Body of pancreas (tissue), 4 donors: ENCODE results near the gene C11orf52. TPM values are rescaled to one million over a fixed set of nuclear protein-coding genes. Genes with fewer than 3 reads are reported as not detected.

Experiments
- ATAC-seq: fragments of 150-250 bp; one replicate; pipeline ENCODE4 v1.9.1; 2016
- DNase-seq, 4 donors: peaks; one replicate each; pipeline ENCODE4 v3.0.0-alpha.2; 2019
- H3K27ac ChIP-seq, 4 donors: fragments of 200-600 bp; sonication (generic); 1 replicate in 3 of 4; 2 replicates in 1 of 4; pipeline versions ENCODE4 v1.5.1 to v1.6.1; 2016 to 2019; ENCODE audit warnings: mild to moderate bottlenecking in 1 of 4, mixed read lengths in 1 of 4, moderate library complexity in 1 of 4
- H3K27me3 ChIP-seq, 2 donors: fragments of 200-600 bp; sonication (generic); one replicate each; pipeline ENCODE4 v1.6.0; 2016; ENCODE audit warnings: mild to moderate bottlenecking in 1 of 2
- H3K36me3 ChIP-seq, 2 donors: fragments of 200-600 bp; sonication (generic); replicated peaks in 1 of 2; 2 replicates each; pipeline ENCODE4 v1.5.1; 2016; ENCODE audit warnings: low read depth in 2 of 2; ENCODE audit not compliant: insufficient read depth in 1 of 2
- H3K4me1 ChIP-seq: fragments of 200-600 bp; sonication (generic); one replicate; pipeline ENCODE4 v1.6.0; 2016
- H3K4me3 ChIP-seq, 2 donors: fragments of 200-600 bp; sonication (generic); 1 replicate in 1 of 2; 2 replicates in 1 of 2; pipeline ENCODE4 v1.5.1; 2016 to 2019
- H3K9me3 ChIP-seq, 3 donors: fragments of 200-600 bp; sonication (generic); 1 replicate in 2 of 3; 2 replicates in 1 of 3; pipeline ENCODE4 v1.5.1; 2016
- CTCF ChIP-seq, 7 experiments: fragments of 450-650 bp in 4 of 7; fragments of 200-600 bp in 3 of 7; sonication (generic) in 3 of 7; IDR thresholded peaks; one replicate each; pipeline ENCODE4 v1.5.1; 2016 to 2019; ENCODE audit warnings: antibody characterized with exemption in 7 of 7
- POLR2A ChIP-seq, 3 donors: fragments of 450-650 bp; IDR thresholded peaks; one replicate each; pipeline ENCODE4 v1.6.1; 2016; ENCODE audit warnings: antibody characterized with exemption in 3 of 3, mild to moderate bottlenecking in 2 of 3
- WGBS, 2 donors: methylation state at CpG; one replicate each; pipeline ENCODE4 v1.1.5; 2017; 5-methylcytosine and 5-hydroxymethylcytosine counted together
- intact Hi-C: fragments of 100-400 bp; cut with DNase I; formaldehyde crosslinking; loops from one replicate; pipeline ENCODE4 v1.15.1; 2023
- total RNA-seq, 2 donors: library from RNA; depleted of rRNA; stranded (reverse); fragments of >200 nt; gene quantifications; one replicate each; pipeline ENCODE4 v1.1.0, GENCODE V29; 2016

C11orf52 gene
- total RNA-seq, 2 donors from 2014 or later = 4.6 to 14.8 TPM

- Histone ChIP-seq H3K27me3 (no peaks in the 10 kb centered on the region), H3K36me3 (no peaks in the 10 kb centered on the region), H3K9me3 (no peaks in the 10 kb centered on the region), H3K4me1 (peaks cover 14% of the 10 kb centered on the region), H3K4me3 (no peak overlapping the region), H3K27ac (peak overlapping the region in 1 of 4 donors; percentile 56)
- intact Hi-C loops = loop anchor here (5.0 kb wide), 1 partner anchor 39 kb away; no protein-coding TSS in a partner anchor
- no peak for TF ChIP-seq CTCF (IDR thresholded peaks at IDR 0.05)
- ATAC-seq (no peak), DNase-seq (no peak)
- WGBS, 2 donors = 70 to 78% methylated on average over 7 of the region's 7 CpGs
These were observed 19.1 kb downstream of the C11orf52 start for GRCh38 chr11:111937844-111938243.

GRCh38 chr11:111938687-111939160, 20.0 kb downstream of the C11orf52 start:
- H3K4me3 ChIP-seq = no peak overlapping the region
- intact Hi-C loops = loop anchor here (5.0 kb wide), 1 partner anchor 39 kb away; no protein-coding TSS in a partner anchor
- peaks cover 14% of the 10 kb centered on the region for H3K4me1 ChIP-seq

GRCh38 chr11:111939836-111940604, 21.3 kb downstream of the C11orf52 start:
- H3K9me3 ChIP-seq = no peaks in the 10 kb centered on the region
- no peak overlapping the region for H3K4me3 ChIP-seq
- H3K36me3 ChIP-seq = no peaks in the 10 kb centered on the region
- H3K27ac ChIP-seq = no peak overlapping the region
- no peak for DNase-seq
- H3K4me1 ChIP-seq = peaks cover 14% of the 10 kb centered on the region
- no peak for ATAC-seq
- intact Hi-C loops = loop anchor here (5.0 kb wide), 1 partner anchor 37 kb away; no protein-coding TSS in a partner anchor
- H3K27me3 ChIP-seq = no peaks in the 10 kb centered on the region
- TF ChIP-seq POLR2A (IDR thresholded peaks at IDR 0.05) = no peak
- no peak for TF ChIP-seq CTCF (IDR thresholded peaks at IDR 0.05)
- 71 to 74% methylated on average over 4 of the region's 4 CpGs for WGBS, 2 donors

More at GRCh38 chr11:111938687-111939160, 20.0 kb downstream of the C11orf52 start:
- no peaks in the 10 kb centered on the region for H3K36me3 ChIP-seq
- H3K27me3 ChIP-seq = no peaks in the 10 kb centered on the region
- no peak for DNase-seq
- no peak for ATAC-seq
- TF ChIP-seq CTCF (IDR thresholded peaks at IDR 0.05) = no peak
- no peak for TF ChIP-seq POLR2A (IDR thresholded peaks at IDR 0.05)
- H3K9me3 ChIP-seq = no peaks in the 10 kb centered on the region
- 57 to 66% methylated on average over 7 of the region's 7 CpGs for WGBS, 2 donors
- no peak overlapping the region for H3K27ac ChIP-seq

GRCh38 chr11:111941963-111942362, 23.2 kb downstream of the C11orf52 start:
- H3K27me3 ChIP-seq = no peaks in the 10 kb centered on the region
- no peaks in the 10 kb centered on the region for H3K36me3 ChIP-seq
- H3K4me3 ChIP-seq = no peak overlapping the region
- no peaks in the 10 kb centered on the region for H3K9me3 ChIP-seq
- DNase-seq (no peak), ATAC-seq (no peak)
- no peak for TF ChIP-seq POLR2A (IDR thresholded peaks at IDR 0.05)
- TF ChIP-seq CTCF (IDR thresholded peaks at IDR 0.05) = no peak
- intact Hi-C loops = no loop called here
- H3K27ac ChIP-seq = no peak overlapping the region
- WGBS, 2 donors = 67 to 81% methylated on average over 5 of the region's 5 CpGs
- peaks cover 7% of the 10 kb centered on the region for H3K4me1 ChIP-seq
